ENCODE results near the gene EARS2.
"Not testable (repeated sequence)": the region's sequence is repeated elsewhere in the genome, so short reads cannot be mapped to it uniquely, and the experiment has no call there.

The EARS2 gene

GRCh38 chr16:23566724-23567123 is 9.6 kb upstream of the EARS2 start:
- no peak for DNase-seq

- DNase-seq = no peak
These were observed 7.6 kb upstream of the EARS2 start for GRCh38 chr16:23564575-23565363.

DNA sequence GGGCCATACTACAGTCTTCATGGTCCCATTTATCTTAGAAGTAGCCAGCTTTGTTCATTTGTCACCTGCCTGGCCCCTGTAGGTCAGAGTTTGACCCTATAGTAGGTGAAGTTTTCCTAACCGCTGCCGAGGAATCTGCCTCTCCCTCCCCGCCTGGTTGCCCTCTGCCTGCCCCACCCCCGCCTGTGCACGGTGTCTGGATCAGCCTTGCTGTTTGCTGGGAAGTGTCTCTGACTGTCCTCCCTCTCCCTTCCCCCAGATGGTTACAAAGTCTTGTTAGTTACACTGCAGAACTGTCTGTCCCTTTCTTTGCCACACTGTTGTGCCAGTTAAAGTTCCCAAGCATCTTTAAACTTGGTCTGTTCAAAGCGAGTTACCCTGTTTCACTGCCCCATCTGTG is 6.0 kb upstream of the EARS2 start:
- no peak for DNase-seq

DNA sequence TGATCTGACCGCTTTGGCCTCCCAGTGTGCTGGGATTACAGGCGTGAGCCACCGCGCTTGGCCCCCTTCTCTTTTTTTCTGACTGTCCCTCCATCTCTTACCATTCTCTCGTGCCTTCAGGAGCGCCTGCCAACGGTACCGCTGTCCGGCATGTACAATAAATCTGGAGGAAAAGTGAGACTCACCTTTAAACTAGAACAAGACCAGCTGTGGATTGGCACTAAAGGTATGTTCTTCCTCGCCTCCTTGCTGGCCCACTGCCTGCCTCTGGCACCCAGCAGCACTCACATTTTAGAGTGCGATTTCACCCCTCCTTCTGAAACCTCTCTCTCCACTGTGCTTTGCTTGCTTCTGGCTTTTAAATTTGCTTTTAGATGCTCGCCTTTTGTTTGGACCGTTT is 5.4 kb upstream of the EARS2 start:
- DNase-seq = no peak

DNA sequence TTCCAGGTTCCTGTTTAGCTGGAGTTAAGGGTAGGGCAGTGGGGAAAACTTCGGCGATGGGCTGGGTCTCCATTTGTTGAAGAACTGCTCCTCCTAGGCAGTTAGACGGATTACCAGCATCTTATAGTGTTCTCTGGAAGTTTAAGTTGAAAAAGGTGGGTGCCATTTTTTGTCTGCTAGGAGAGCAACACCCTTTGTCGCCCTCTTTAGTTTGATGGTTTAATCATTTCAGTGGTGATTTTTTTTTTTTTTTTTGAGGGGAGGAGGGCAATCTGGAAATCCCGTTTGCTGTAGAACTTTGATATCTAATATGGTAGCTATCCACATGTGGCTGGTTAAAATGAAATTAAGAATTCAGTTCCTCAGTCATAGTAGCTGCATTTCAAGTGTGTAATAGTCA is 4.4 kb upstream of the EARS2 start:
- DNase-seq = no peak

DNA sequence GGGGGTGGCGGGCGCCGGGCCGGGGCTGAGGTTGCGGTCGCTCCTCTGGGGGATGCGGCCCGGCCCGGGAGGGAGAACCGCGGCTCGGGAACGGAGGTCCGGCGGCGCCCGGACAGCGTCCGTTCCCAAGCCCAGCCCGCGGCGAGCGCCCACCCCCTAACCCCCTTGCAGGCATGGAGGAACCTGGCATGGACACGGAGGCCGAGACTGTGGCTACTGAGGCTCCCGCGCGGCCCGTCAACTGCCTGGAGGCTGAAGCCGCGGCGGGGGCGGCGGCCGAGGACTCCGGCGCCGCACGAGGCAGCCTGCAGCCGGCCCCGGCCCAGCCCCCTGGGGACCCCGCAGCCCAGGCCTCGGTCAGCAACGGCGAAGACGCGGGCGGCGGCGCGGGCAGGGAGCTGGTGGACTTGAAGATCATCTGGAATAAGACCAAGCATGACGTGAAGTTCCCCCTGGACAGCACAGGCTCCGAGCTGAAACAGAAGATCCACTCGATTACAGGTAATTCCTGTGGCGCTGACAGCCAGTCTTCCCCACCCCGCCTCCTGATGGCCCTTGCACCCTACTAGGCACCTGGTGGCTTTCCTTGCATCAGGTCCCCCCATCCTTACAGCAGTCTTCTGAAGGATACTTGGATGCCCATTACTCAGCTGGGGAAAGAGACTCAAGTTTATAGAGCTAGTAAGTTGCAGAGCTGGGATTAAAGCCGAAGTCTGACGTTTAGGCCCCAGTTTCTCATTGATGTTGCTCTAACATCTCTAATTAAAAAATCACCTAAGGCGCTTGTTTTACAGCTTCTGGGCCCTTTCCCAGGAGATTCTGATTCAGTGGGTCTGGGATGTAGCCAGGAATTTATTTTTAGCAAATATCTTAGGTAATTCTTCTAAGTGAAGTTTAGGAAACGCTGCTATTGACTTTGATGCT is 891 bp upstream of the EARS2 start:
- peak; percentile 46 for DNase-seq

DNA sequence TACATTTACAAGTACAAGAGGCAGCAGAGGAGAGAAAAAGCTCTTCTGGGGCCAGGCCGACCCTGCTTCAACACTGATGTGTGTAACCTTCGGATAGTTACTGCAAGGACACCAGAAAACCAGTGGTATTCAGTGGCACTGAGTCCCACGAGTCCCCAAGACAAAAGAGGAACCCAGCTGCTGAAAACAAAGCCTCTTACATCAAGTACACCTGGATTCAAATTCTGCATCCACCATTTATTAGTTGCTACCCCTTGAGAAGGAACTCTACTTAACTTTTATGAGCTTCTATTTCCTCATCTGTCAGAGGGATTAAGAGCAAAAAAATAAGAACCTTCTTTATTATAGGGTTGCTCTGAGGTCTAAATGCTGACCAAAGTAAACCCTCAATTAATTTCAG is 2.6 kb downstream of the EARS2 start:
- DNase-seq = no peak

GRCh38 chr16:23552161-23552560 is 5.0 kb downstream of the EARS2 start:
- DNase-seq = no peak

GRCh38 chr16:23549938-23550337 is 7.2 kb downstream of the EARS2 start:
- DNase-seq = no peak

GRCh38 chr16:23544436-23544835 is 12.7 kb downstream of the EARS2 start:
- DNase-seq = no peak

GRCh38 chr16:23540817-23541178 is 16.4 kb downstream of the EARS2 start:
- DNase-seq = not testable (repeated sequence)

DNA sequence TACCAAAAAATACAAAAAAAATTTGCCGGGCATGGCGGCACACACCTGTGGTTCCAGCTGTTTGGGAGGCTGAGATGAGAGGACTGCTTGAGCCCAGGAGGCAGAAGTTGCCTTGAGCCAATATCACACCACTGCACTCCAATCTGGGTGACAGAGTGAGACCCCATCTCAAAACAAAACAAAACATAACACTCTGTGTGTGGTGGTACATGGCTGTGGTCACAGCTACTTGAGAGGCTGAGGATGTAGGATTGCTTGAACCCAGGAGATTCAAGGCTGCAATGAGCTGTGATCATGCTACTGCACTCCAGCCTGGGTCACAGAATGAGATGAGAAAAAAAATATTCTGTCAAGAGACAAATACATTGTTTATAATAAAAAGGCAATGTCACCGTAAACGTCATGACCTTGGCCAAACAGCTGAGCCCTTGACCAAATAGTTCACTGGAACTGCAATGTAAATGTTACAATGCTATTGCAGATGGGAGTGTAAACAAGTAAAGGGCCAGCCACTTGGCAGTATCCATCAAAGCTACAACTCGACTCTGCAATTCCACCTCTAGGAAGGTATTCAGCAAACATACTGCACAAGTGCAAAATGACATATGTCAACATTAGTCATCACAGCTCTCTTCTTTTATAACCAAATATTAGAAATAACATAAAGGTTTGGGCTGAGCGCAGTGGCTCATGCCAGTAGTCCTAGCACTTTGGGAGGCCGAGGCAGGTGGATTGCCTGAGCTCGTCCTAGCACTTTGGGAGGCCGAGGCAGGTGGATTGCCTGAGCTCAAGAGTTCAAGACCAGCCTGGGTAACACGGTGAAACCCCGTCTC is 16.9 kb downstream of the EARS2 start:
- DNase-seq = peak; percentile 97

DNA sequence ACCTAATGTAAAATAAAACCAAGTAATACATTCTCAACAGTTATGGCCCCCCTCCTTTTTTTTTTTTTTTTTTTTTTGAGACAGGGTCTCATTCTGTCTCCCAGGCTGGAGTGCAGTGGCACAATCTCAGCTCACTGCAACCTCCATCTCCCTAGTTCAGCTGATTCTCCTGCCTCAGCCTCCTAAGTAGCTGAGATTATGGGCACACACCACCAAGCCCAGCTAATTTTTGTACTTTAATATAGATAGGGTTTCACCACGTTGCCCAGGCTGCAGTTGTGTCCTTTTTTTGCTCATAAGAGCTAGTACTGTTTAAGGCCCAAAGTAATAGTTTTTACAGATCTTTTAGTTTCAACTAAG is 18.3 kb downstream of the EARS2 start:
- DNase-seq = no peak

DNA sequence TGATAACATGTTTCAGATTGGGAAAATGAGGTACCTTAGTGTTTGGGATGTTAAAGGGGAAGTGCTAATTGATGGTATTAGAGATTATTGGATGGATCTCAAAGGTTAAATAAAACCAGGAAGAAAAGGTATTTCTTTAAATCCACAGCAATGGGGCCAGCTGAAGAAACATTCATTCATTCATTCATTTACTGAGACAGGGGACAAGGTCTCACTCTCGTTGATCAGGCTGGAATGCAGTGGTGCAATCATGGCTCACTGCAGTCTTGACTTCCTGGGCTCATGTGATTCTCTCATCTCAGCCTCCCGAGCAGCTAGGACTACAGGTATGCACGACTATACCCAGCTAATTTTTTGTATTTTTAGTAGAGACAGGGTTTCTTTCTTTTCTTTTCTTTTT is 19.8 kb downstream of the EARS2 start:
- DNase-seq = no peak

GRCh38 chr16:23535901-23536300 is 21.2 kb downstream of the EARS2 start:
- DNase-seq = no peak

DNA sequence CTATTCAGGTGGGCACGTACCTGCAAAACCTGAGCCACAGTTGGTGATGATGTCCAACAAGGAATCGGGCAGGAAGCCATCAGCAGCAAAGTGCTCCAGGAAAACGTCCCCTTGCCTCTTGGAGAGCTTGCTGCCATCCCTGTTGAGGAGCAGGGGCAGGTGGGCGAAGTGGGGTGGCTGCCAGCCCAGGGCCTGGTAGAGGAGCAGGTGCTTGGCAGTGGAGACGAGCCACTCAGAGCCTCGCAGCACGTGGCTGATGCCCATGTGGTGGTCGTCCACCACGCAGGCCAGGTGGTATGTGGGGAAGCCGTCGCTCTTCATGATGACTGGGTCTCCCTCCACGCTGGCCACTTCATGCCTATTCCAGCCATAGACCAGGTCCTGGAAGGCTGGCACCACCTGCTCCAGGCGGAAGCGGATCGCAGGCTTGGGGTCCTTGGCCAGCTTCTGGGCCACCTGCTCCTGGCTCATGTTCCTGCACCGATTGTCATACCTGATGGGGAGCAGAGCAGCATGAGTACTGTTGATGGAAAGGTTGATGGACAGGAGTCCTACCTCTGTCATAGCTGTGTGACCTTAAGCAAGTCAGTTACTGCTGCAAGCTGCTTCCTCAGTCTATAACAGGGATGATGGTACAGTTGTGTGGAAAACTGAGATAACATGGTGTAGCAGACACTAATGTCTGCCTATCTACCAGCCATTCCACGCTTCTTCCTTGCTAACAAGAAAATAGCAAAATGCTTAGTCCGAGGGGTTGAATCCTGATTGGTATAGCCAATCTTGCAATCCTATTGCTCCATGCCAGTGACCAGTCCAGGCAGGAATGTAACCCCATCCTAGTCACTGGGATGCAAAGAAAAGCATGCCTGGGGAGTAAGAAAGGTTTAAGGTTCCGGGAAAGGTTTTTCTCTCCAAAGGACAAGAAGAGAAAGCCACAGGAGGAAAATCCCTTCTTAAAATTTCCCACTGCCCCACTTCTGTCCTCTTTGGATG is 22.0 kb downstream of the EARS2 start:
- no peak for DNase-seq

- no peak for DNase-seq
These were observed 24.7 kb downstream of the EARS2 start for GRCh38 chr16:23532448-23532847.

GRCh38 chr16:23530062-23530461 is 27.1 kb downstream of the EARS2 start:
- DNase-seq = no peak

- DNase-seq = no peak
These were observed 28.4 kb downstream of the EARS2 start for GRCh38 chr16:23528644-23529310.

- DNase-seq = peak; percentile 50
These were observed 29.0 kb downstream of the EARS2 start for GRCh38 chr16:23527961-23528643.

DNA sequence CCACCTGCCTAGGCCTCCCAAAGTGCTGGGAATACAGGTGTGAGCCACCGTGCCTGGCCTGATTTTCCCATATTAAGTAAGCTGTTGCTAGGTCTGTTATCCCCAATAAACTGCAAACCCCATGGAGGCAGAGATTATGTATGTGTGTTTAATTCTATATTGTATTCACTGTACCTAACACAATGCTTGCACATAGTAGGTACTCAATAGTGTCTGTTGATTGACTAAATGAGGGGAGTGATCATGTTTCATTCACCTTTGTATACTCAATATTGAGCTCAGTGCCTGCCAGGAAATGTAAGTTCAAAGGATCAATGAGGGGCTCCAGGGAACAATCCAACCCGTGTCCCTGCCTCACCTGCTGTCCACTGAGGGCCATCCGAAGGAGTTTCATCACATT is 32.3 kb downstream of the EARS2 start:
- no peak for DNase-seq

Measured in DMS53 (cell line).